ENCODE data around the gene MCUR1.
A peak's percentile ranks its signal among the peaks of the same experiment; 100 is the strongest.
"Not testable (repeated sequence)": the region's sequence is repeated elsewhere in the genome, so short reads cannot be mapped to it uniquely, and the experiment has no call there.

Gene MCUR1

GRCh38 chr6:13827032-13827431, 12.7 kb upstream of the MCUR1 start:
- DNase-seq, result no peak

- DNase-seq, result no peak
Observed at GRCh38 chr6:13825871-13826270, 11.5 kb upstream of the MCUR1 start.

GRCh38 chr6:13818341-13818740, 4.0 kb upstream of the MCUR1 start:
- no peak for DNase-seq

GRCh38 chr6:13814938-13815575, 700 bp upstream of the MCUR1 start:
- DNase-seq, result no peak

- DNase-seq, result peak; percentile 2 to 65
Observed at GRCh38 chr6:13813621-13814175, 659 bp downstream of the MCUR1 start.

- DNase-seq, result no peak
Observed at GRCh38 chr6:13813026-13813425, 1.3 kb downstream of the MCUR1 start.

- DNase-seq, result no peak
Observed at GRCh38 chr6:13812359-13812642, 2.1 kb downstream of the MCUR1 start.

GRCh38 chr6:13811627-13812358, 2.6 kb downstream of the MCUR1 start:
- DNase-seq, result no peak

GRCh38 chr6:13810688-13811446, 3.5 kb downstream of the MCUR1 start:
- no peak for DNase-seq

- no peak for DNase-seq
Observed at GRCh38 chr6:13808801-13809200, 5.6 kb downstream of the MCUR1 start.

- DNase-seq, result no peak
Observed at GRCh38 chr6:13807696-13808095, 6.7 kb downstream of the MCUR1 start.

- DNase-seq, result no peak
Observed at GRCh38 chr6:13803581-13803980, 10.8 kb downstream of the MCUR1 start.

- no peak for DNase-seq
Observed at GRCh38 chr6:13800615-13801014, 13.7 kb downstream of the MCUR1 start.

GRCh38 chr6:13796781-13797180, 17.6 kb downstream of the MCUR1 start:
- no peak for DNase-seq

- peak; percentile 46 to 72 for DNase-seq
Observed at GRCh38 chr6:13795041-13795750, 19.2 kb downstream of the MCUR1 start.

- peak in 1 of 2 donors; percentile 69 for DNase-seq
Observed at GRCh38 chr6:13794184-13794583, 20.2 kb downstream of the MCUR1 start.

- no peak for DNase-seq
Observed at GRCh38 chr6:13789746-13790145, 24.6 kb downstream of the MCUR1 start.

GRCh38 chr6:13788820-13789219, 25.5 kb downstream of the MCUR1 start:
- DNase-seq, result no peak

GRCh38 chr6:13787137-13787536, 27.2 kb downstream of the MCUR1 start:
- DNase-seq, result no peak

GRCh38 chr6:13780162-13780561, 34.2 kb downstream of the MCUR1 start:
- DNase-seq, result not testable (repeated sequence)

GRCh38 chr6:13778028-13778427, 36.3 kb downstream of the MCUR1 start:
- DNase-seq, result no peak

GRCh38 chr6:13776602-13777001, 37.8 kb downstream of the MCUR1 start:
- no peak for DNase-seq

- not testable (repeated sequence) for DNase-seq
Observed at GRCh38 chr6:13775466-13775865, 38.9 kb downstream of the MCUR1 start.

All from bone marrow (tissue), 2 donors.